HPDE6-E6E7 (cell line): Measurements from ENCODE around the gene LINC01488.

Experiments
- DNase-seq: peaks from one replicate; pipeline ENCODE4 v3.0.0; 2011; ENCODE audit warnings: missing footprints; ENCODE audit errors: extremely low spot score

The LINC01488 gene

GRCh38 chr11:69481393-69481844, at the start of gene LINC01488:
Gene LINC01488 (plus strand): TSS chr11:69481663.
- DNase-seq = no peak

GRCh38 chr11:69431893-69432738, 49.3 kb upstream of the LINC01488 start:
- no peak for DNase-seq

GRCh38 chr11:69433741-69434140, 47.7 kb upstream of the LINC01488 start:
- DNase-seq = no peak

- no peak for DNase-seq
These were observed 47.0 kb upstream of the LINC01488 start for GRCh38 chr11:69434471-69434931.

- DNase-seq = no peak
These were observed 46.1 kb upstream of the LINC01488 start for GRCh38 chr11:69435161-69435986.

GRCh38 chr11:69436041-69436982, 45.2 kb upstream of the LINC01488 start:
- DNase-seq = no peak

- DNase-seq = peak; percentile 91
These were observed 44.2 kb upstream of the LINC01488 start for GRCh38 chr11:69437001-69437875.

- DNase-seq = no peak
These were observed 43.6 kb upstream of the LINC01488 start for GRCh38 chr11:69437876-69438205.

GRCh38 chr11:69438286-69438920, 43.1 kb upstream of the LINC01488 start:
- no peak for DNase-seq

- no peak for DNase-seq
These were observed 42.3 kb upstream of the LINC01488 start for GRCh38 chr11:69439127-69439526.

GRCh38 chr11:69439651-69440464, 41.6 kb upstream of the LINC01488 start:
- DNase-seq = no peak

GRCh38 chr11:69440876-69441275, 40.6 kb upstream of the LINC01488 start:
- DNase-seq = no peak

GRCh38 chr11:69442012-69442806, 39.3 kb upstream of the LINC01488 start:
- DNase-seq = peak; percentile 64

- no peak for DNase-seq
These were observed 38.7 kb upstream of the LINC01488 start for GRCh38 chr11:69442807-69443137.

GRCh38 chr11:69443138-69443967, 38.1 kb upstream of the LINC01488 start:
- DNase-seq = peak; percentile 89

GRCh38 chr11:69443968-69444364, 37.5 kb upstream of the LINC01488 start:
- no peak for DNase-seq

- DNase-seq = peak; percentile 71
These were observed 36.9 kb upstream of the LINC01488 start for GRCh38 chr11:69444381-69445130.
